NCI-H1092 treated with DMSO at 0.1 percent for 48 hours (cell line): Measurements from ENCODE around the gene KIF6.

Source experiments
- DNase-seq: peaks from one replicate; lab custom pipeline; 2025; lab: John Stamatoyannopoulos, UW

The KIF6 gene

DNA sequence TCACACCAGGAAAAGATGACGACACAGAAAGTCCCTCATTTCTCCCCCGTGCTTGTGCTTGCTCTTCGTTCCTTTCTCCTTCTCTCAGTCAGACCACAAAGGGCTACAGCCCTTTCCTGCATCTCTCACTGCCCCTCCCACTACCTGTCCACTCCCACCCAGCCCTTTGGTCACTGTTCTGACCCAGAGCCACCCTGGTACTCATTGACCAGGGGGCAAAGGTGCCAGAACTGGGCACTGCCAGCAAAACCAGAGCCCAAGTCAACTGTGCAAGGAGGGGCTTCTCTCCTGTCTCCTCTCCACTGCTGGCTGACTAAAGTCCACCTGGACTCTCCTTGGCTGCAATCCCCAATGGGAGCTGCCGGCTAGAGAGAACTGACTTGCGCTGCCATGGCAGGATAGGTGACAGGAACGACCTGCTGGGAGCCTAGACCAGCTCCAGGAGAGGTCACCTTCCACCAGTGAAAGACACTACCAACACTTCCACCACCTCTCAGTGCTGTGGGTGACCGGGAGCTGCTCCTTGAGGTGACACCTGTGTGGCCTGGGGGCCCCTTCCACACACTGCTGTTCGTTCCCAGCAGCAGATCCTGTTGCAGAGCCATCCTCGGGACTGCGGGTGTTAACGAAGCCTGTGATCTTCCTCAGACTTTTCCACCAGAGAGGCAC lies 443.8 kb downstream of the KIF6 start:
- no peak for DNase-seq

- no peak for DNase-seq
These were observed 444.9 kb downstream of the KIF6 start for GRCh38 chr6:39280247-39280731.
